Hepatocyte (in vitro differentiated cells): Measurements from ENCODE around the gene SIGLEC14. TPM values are rescaled to one million over a fixed set of nuclear protein-coding genes. Genes with fewer than 3 reads are reported as not detected.
"Not testable (repeated sequence)": the region's sequence is repeated elsewhere in the genome, so short reads cannot be mapped to it uniquely, and the experiment has no call there.

Source experiments
- DNase-seq: peaks from one replicate; pipeline ENCODE4 v3.0.0-alpha.2; 2016; ENCODE audit warnings: low spot score
- H2AFZ ChIP-seq: fragments of 200-600 bp; sonication (generic); 2 replicates; pipeline ENCODE4 v1.6.0; 2016; ENCODE audit warnings: antibody characterized with exemption, mild to moderate bottlenecking
- H3K27ac ChIP-seq: fragments of 200-600 bp; sonication (generic); 2 replicates; pipeline ENCODE4 v1.5.1; 2016; ENCODE audit warnings: mild to moderate bottlenecking
- H3K27me3 ChIP-seq: fragments of 200-600 bp; sonication (generic); 2 replicates; pipeline ENCODE4 v1.6.1; 2016
- H3K36me3 ChIP-seq: fragments of 200-600 bp; sonication (generic); replicated peaks from 2 replicates; pipeline ENCODE4 v1.5.1; 2016; ENCODE audit warnings: low read depth; ENCODE audit not compliant: insufficient read depth
- H3K4me1 ChIP-seq: fragments of 200-600 bp; sonication (generic); 2 replicates; pipeline ENCODE4 v1.5.1; 2016; ENCODE audit warnings: mild to moderate bottlenecking, moderate library complexity; ENCODE audit not compliant: insufficient read depth
- H3K4me2 ChIP-seq: fragments of 200-600 bp; sonication (generic); 2 replicates; pipeline ENCODE4 v1.6.0; 2016
- H3K4me3 ChIP-seq: fragments of 200-600 bp; sonication (generic); 2 replicates; pipeline ENCODE4 v1.5.1; 2016; ENCODE audit warnings: mild to moderate bottlenecking
- H3K79me2 ChIP-seq: fragments of 200-600 bp; sonication (generic); 2 replicates; pipeline ENCODE4 v1.6.0; 2017; ENCODE audit warnings: mild to moderate bottlenecking
- H3K9me2 ChIP-seq: fragments of 200-600 bp; sonication (generic); replicated peaks from 2 replicates; pipeline ENCODE4 v1.6.0; 2017; ENCODE audit warnings: mild to moderate bottlenecking; ENCODE audit not compliant: insufficient read depth
- H3K9me3 ChIP-seq: fragments of 200-600 bp; sonication (generic); 2 replicates; pipeline ENCODE4 v1.5.1; 2016; ENCODE audit warnings: low read depth, mild to moderate bottlenecking
- H4K20me1 ChIP-seq: fragments of 200-600 bp; sonication (generic); 2 replicates; pipeline ENCODE4 v1.6.0; 2016; ENCODE audit warnings: mild to moderate bottlenecking; ENCODE audit not compliant: insufficient read depth, poor library complexity, severe bottlenecking
- CTCF ChIP-seq: fragments of 200-600 bp; sonication (generic); IDR thresholded peaks from 2 replicates; pipeline ENCODE4 v1.5.1; 2016; ENCODE audit warnings: antibody characterized with exemption, mild to moderate bottlenecking; ENCODE audit not compliant: poor library complexity
- EZH2 ChIP-seq: fragments of 200-600 bp; sonication (generic); IDR thresholded peaks from 2 replicates; pipeline ENCODE4 v1.6.1; 2016; ENCODE audit warnings: antibody characterized with exemption, mild to moderate bottlenecking, borderline replicate concordance
- EZH2phosphoT487 ChIP-seq: fragments of 200-600 bp; sonication (generic); IDR thresholded peaks from one replicate; pipeline ENCODE4 v1.6.1; 2018; ENCODE audit warnings: antibody characterized with exemption, mild to moderate bottlenecking, low read depth, moderate library complexity; ENCODE audit not compliant: unreplicated experiment, severe bottlenecking
- WGBS: methylation state at CpG from one replicate; pipeline ENCODE4 v1.1.6; 2016; ENCODE audit warnings: low lambda C conversion rate; ENCODE audit errors: missing lambda C conversion rate; 5-methylcytosine and 5-hydroxymethylcytosine counted together
- polyA plus RNA-seq: library from polyadenylated mRNA; unstranded; fragments of >200 nt; fragmentation: Nextera tagmentation; extraction: Ambion mirVana; gene quantifications from 2 replicates; pipeline ENCODE4 v1.2.1, GENCODE V29; 2016
- total RNA-seq: library from RNA; depleted of rRNA; stranded (reverse); fragments of >200 nt; gene quantifications from 2 replicates; pipeline ENCODE4 v1.2.3, GENCODE V29; 2014

SIGLEC14 gene
- 0.13 TPM in 1 of 2 replicates, not detected in the other for total RNA-seq
- polyA plus RNA-seq = 0.15 and 0.47 TPM in 2 replicates

- H3K4me2 ChIP-seq, H3K79me2 ChIP-seq, H2AFZ ChIP-seq, H3K27ac ChIP-seq, H3K27me3 ChIP-seq, DNase-seq, H3K9me3 ChIP-seq, H4K20me1 ChIP-seq, H3K4me3 ChIP-seq, H3K4me1 ChIP-seq, H3K9me2 ChIP-seq, H3K36me3 ChIP-seq: not testable (repeated sequence)
- 90% methylated on average over 5 of the region's 10 CpGs for WGBS
Observed at GRCh38 chr19:51646730-51647129, at the start of gene SIGLEC14. Gene SIGLEC14 (minus strand): TSS chr19:51646825. CDS start chr19:51646759, 66 bp downstream.

- Histone ChIP-seq H3K79me2 (peaks cover 86% of the 10 kb centered on the region), H3K9me2 (no peaks in the 10 kb centered on the region), H3K4me1 (peaks cover 9% of the 10 kb centered on the region), H3K4me2 (no peak overlapping the region), H2AFZ (no peak overlapping the region), H3K36me3 (no peaks in the 10 kb centered on the region), H4K20me1 (peaks cover 96% of the 10 kb centered on the region), H3K9me3 (no peaks in the 10 kb centered on the region), H3K4me3 (no peak overlapping the region), H3K27me3 (no peaks in the 10 kb centered on the region), H3K27ac (no peak overlapping the region)
- TF ChIP-seq CTCF = no peak
- no peak for TF ChIP-seq EZH2phosphoT487
- 93% methylated on average over 14 of the region's 14 CpGs for WGBS
- DNase-seq = no peak
Observed at GRCh38 chr19:51695702-51696315, 49.2 kb upstream of the SIGLEC14 start.

- no peaks in the 10 kb centered on the region for H3K9me2 ChIP-seq
- peaks cover 88% of the 10 kb centered on the region for H3K79me2 ChIP-seq
- no peak overlapping the region for H3K4me3 ChIP-seq
- H3K27ac ChIP-seq = no peak overlapping the region
- H3K36me3 ChIP-seq = no peaks in the 10 kb centered on the region
- no peaks in the 10 kb centered on the region for H3K9me3 ChIP-seq
- peaks cover 9% of the 10 kb centered on the region for H3K4me1 ChIP-seq
- no peaks in the 10 kb centered on the region for H3K27me3 ChIP-seq
- H2AFZ ChIP-seq = no peak overlapping the region
- DNase-seq = no peak
- H3K4me2 ChIP-seq = no peak overlapping the region
- peaks cover 89% of the 10 kb centered on the region for H4K20me1 ChIP-seq
- 94% methylated on average over 9 of the region's 9 CpGs for WGBS
- no peak for TF ChIP-seq EZH2phosphoT487
- TF ChIP-seq CTCF = no peak
- TF ChIP-seq EZH2 = no peak
Observed at GRCh38 chr19:51695088-51695487, 48.5 kb upstream of the SIGLEC14 start.

GRCh38 chr19:51694318-51695085 lies 47.9 kb upstream of the SIGLEC14 start:
- Histone ChIP-seq H3K79me2 (peaks cover 93% of the 10 kb centered on the region), H4K20me1 (peaks cover 84% of the 10 kb centered on the region), H3K9me3 (no peaks in the 10 kb centered on the region), H3K27me3 (no peaks in the 10 kb centered on the region), H3K4me1 (peaks cover 9% of the 10 kb centered on the region), H3K9me2 (no peaks in the 10 kb centered on the region), H3K27ac (no peak overlapping the region), H3K36me3 (no peaks in the 10 kb centered on the region), H3K4me3 (no peak overlapping the region), H2AFZ (no peak overlapping the region), H3K4me2 (no peak overlapping the region)
- 94% methylated on average over 9 of the region's 10 CpGs for WGBS
- DNase-seq = no peak
- TF ChIP-seq EZH2 (no peak), CTCF (no peak), EZH2phosphoT487 (no peak)
